ENCODE data around the gene MYO10.

MYO10 gene

GRCh38 chr5:16916262-16916878, 19.7 kb downstream of the MYO10 start:
- no peak for DNase-seq (ENCODE audit: low read depth)

GRCh38 chr5:16914584-16914983, 21.5 kb downstream of the MYO10 start:
- no peak for DNase-seq (ENCODE audit: low read depth)

DNA sequence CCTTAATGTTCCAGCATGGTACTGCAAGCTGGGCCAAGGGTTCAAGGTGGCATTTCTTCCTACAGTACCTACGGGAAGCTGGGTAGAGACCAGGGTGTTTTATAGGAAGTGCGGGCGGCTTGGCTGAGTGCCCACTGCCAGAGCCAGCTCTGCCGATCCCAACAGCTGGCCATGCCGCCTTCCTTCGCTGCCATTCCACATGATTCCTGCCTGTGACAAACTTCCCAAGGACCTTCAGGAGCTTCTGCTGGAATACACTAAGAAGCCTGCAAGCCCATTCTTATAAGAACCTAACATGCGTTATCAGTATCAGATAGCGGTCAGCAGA, 22.0 kb downstream of the MYO10 start:
- no peak for DNase-seq (ENCODE audit: low read depth)

DNA sequence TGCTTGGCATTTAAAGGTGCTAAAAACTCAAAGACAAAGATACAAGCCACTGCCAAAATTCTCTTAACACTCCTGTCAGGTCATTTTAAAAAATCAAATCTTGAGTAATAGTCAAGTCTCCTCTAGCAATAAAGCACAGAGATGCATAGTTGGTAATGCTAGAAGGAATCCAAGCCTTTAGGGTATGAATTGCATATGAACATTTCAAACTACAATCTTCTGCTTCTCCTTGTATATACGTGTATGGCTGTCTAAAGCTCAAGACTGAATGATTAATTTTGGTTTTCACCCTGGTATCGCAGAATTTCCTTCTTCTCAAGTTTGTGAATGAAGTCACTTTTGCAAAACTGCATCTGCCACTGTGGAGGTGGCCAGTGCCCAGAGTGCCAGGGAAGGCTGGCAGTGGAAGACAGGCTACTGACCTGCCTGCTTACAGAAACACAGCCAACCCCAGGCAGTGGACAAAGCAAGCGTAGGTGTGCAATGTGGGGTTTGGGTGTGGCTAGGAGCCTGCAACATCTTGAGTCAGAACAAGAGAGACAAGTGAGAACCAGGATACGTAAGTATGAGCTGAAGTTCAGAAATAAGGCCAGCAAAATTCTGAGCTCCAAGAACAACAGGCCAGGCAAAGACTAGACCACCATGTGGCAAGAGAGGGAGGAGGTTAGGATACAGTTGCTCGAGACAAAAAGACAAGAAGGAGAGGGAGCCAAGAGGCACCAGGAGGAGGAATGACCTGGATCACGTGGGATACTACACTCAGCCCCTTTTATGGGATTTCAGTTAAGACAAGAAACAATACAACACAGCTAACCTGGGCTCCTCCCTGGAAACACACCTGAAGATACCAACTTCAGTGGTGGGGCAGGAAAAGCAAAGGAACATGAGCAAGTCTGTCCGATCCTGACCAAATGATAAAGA, 22.6 kb downstream of the MYO10 start:
- no peak for DNase-seq (ENCODE audit: low read depth)

- DNase-seq (ENCODE audit: low read depth) = no peak
These were observed 24.0 kb downstream of the MYO10 start for GRCh38 chr5:16912080-16912479.

- no peak for DNase-seq (ENCODE audit: low read depth)
These were observed 26.6 kb downstream of the MYO10 start for GRCh38 chr5:16909464-16909863.

GRCh38 chr5:16907270-16907669, 28.8 kb downstream of the MYO10 start:
- DNase-seq (ENCODE audit: low read depth) = no peak

DNA sequence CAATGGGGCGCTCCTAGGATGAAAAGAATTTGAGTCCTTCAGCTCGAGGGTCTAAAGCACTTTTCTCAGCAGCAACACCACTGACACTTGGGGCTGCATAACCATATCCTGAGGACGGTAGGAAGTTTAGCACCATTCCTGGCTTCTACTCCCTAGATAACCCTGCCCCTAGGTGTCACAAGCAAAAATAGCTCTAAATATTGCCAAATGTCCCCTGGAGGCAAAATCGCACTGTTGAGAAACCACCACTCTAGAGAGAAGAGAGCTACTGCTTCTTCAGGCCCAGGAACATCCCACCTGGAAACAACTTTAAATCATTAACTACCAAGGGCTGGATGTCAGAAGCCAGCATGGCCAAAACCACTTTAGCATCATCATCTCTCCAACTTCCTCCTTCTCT, 29.8 kb downstream of the MYO10 start:
- no peak for DNase-seq (ENCODE audit: low read depth)

- DNase-seq (ENCODE audit: low read depth) = no peak
These were observed 32.4 kb downstream of the MYO10 start for GRCh38 chr5:16903480-16904300.

GRCh38 chr5:16902846-16903245, 33.2 kb downstream of the MYO10 start:
- DNase-seq (ENCODE audit: low read depth) = no peak

DNA sequence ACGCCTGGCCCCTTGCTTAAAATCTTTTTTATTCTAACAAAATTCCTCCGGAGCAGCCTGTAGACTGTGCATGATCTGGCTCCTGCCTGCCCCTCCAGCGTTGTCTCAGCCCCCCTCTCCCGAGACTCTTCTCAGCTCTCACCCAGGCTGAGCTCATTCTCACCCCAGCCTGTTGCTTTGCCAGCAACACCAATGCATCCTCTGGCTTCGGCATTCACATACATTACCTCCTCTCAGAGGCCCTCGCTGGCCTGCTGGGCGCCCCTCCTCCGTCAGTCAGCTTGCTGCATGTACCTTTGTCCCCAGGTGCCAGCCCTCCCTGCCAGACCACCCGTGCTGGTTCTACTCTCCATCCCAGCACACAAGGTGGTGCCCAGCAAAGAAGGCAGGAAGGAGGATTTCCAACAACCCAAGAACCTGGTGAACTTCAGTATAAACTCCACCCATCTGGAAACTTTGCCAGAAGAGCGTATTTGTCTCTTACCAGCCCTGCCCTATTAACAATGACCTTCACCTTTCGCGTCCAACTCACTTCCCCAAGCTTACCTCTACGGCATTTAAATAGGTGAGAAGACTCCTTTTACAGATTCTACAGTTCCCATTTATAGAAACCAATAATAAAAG, 35.0 kb downstream of the MYO10 start:
- DNase-seq (ENCODE audit: low read depth) = no peak

DNA sequence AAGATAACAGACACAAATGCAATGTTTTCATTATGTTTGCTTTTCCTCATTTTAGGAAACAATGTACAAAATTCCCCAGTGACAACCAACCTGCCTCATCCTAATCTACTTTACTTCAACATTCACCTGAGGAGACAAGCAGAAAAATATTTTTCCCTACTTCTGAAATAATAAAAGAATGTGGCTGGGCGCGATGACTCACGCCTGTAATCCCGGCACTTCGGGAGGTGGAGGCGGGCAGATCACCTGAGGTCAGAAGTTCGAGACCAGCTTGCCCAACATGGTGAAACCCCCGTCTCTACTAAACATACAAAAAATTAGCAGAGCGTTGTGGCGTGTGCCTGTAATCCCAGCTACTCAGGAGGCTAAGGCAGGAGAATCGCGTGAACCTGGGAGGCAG, 36.9 kb downstream of the MYO10 start:
- DNase-seq (ENCODE audit: low read depth) = no peak

GRCh38 chr5:16897800-16898199, 38.3 kb downstream of the MYO10 start:
- no peak for DNase-seq (ENCODE audit: low read depth)

DNA sequence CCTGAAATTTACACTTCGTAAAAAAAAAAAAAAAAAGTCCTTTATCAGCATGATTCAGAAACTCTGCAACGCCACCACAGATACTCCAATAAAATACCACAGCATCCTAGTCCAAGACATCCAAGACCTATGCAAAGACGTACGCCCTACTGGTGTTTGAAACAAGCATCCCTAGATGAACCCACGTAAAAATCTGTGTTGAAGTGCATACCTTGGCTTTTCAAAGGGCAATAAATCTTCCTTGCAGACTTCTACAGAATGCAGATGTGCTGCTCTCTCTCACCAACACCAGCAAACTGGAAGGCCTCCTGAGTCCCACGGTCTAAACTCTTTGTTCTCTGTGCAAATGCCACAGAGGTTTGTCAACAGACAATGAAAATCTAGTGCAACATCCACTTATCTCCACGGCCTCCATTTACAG, 38.8 kb downstream of the MYO10 start:
- DNase-seq (ENCODE audit: low read depth) = no peak

DNA sequence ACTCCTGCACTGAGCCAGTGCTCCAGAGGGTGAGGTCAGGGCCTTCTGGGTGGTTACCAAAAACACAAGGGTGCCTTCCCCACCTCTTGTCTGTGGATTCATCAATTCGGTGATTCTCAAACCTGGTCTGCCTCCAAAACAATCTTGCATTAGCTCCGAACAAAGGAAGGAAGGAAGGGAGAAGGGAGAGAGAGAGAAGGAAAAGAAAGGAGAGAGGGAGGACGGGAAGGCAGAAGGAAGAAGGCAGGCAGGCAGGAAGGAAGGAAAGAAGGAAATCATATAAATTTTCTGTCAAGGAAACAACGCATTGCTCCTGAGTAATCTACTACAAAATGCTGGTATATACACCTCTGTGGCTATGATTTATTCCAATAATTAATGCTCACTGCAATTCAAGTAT, 39.3 kb downstream of the MYO10 start:
- no peak for DNase-seq (ENCODE audit: low read depth)

DNA sequence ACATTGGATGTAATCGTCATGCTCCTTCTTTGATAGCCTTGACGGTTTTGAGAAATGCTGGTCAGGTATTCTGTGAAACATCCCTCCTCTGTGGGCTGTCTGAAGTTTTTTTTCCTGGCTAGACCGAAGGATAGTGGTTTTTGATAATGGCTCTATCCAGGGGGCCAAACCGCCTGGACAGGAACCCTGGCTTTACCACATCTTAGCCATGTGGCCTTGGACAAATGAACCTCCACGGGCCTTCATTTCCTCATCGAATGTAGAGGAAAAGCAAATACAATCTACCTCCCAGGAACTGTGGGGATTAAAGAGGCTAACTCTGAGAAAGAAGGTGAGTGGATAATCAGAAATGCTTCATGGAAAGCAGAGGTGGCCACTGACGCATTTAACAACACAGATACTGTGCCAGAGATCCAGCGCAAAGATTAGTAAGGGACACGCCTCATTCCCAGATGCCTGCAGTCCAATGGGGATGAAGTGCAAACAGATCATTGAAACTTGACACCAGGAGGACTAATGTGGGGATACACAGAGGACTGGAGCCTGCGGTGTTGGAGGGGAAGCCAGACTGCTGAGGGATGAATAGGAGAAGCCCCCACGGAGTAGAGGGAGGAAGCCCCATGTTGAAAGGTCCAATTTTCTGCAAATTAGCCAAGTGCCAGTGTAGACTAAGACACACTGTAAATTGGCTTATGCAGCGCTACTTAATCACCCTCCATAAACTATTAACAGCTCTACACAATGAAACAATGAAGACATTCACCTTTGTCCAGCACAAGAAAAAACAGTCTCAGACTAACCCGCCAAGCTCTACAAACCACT, 41.6 kb downstream of the MYO10 start:
- DNase-seq (ENCODE audit: low read depth) = no peak

GRCh38 chr5:16891033-16891432, 45.1 kb downstream of the MYO10 start:
- no peak for DNase-seq (ENCODE audit: low read depth)

DNA sequence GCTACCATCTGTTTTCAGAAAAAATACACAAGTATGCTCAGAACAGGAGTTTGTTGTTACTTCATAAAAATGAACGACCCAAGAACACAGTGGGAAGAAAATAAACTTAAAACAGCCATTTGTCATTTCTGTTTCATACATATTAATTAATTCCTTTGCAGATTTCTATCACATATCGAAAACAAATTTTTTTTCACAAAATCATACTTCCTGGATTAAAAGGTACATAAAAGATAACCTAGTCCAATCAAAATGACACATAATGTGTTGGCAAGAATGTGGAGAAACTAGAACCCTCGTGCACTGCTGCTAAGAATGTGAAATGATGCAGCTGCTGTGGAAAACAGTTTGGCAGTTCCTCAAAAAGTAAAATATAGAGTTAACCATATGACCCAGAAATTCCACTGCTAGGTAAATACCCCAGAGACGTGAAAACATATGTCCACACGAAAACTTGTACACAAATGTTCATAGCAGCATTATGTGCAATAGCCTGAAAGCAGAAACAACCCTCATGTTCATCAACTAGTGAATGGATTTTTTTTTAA, 46.0 kb downstream of the MYO10 start:
- DNase-seq (ENCODE audit: low read depth) = no peak

DNA sequence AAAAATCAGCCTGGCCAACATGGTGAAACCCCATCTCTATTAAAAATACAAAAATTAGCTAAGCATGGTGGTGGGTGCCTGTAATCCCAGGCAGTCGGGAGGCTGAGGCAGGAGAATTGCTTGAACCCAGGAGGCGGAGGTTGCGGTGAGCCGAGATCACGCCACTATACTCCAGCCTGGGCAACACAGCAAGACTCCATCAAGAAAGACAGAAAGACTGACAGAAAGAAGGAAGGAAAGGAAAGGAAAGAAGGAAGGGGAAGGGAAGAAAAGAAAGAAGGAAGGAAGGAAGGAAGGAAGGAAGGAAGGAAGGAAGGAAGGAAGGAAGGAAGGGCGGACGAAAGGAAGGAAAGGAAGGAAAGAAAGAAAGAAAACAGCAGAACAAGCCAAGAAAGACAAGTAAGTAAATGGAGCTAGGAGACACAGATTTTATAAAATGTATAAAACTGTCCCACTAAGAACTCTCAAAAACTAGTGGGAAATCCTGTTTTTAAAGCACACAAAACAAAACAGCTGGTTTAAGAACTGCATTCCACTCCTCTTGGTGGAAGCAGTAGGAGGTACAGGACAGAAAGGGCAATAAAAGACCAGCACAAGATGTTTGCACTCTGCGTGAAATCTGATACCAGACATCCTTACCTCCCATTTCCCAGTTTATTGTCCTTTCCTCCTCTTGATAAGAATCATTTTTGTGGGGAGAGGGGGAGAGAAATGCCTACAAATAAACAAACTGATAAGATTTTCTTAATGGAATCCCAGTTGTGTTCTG, 46.7 kb downstream of the MYO10 start:
- no peak for DNase-seq (ENCODE audit: low read depth)

DNA sequence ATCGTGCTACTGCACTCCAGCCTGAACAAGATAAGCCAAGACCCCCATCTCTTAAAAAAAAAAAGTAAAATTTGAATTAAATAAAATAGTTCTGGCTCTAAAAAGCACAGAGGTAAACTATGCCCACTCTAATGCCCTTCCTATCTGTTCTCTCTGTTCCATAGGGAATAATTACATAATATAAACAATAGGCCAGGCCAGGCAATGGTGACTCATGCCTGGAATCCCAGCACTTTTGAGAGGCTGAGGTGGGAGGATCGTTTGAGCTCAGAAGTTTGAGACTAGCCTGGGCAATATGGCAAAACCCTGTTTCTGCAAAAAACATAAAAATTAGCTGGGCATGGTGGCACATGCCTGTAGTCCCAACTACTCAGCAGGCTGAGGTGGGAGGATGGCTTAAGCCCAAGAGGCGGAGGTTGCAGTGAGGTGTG, 47.4 kb downstream of the MYO10 start:
- no peak for DNase-seq (ENCODE audit: low read depth)

All from stimulated activated CD4-positive, alpha-beta T cell treated with anti-CD3 and anti-CD28 coated beads, Interleukin-2, amount 100 ng/mL, for 4 hours (primary cell).